Upper lobe of left lung (tissue), 6 donors: Measurements from ENCODE around the gene ISM2. TPM values are rescaled to one million over a fixed set of nuclear protein-coding genes. Genes with fewer than 3 reads are reported as not detected.
"Not testable (repeated sequence)": the region's sequence is repeated elsewhere in the genome, so short reads cannot be mapped to it uniquely, and the experiment has no call there.

Source experiments
- ATAC-seq, 2 donors: fragments of 200-7000 bp; cut with Tn5 transposase; one replicate each; pipeline ENCODE4 v1.9.1; 2022; ENCODE audit warnings: mild to moderate bottlenecking in 2 of 2, moderate library complexity in 2 of 2; ENCODE audit not compliant: low FRiP score in 2 of 2
- DNase-seq, 2 donors: peaks; one replicate each; pipeline ENCODE4 v3.0.0-alpha.2; 2019 to 2020
- H3K27ac ChIP-seq, 4 donors: fragments of 200-600 bp; sonication (generic); one replicate each; pipeline ENCODE4 v1.5.1; 2016 to 2019
- H3K27me3 ChIP-seq, 4 donors: fragments of 200-600 bp; sonication (generic); one replicate each; pipeline ENCODE4 v1.5.1; 2017 to 2019
- H3K36me3 ChIP-seq, 4 donors: fragments of 200-600 bp; sonication (generic); one replicate each; pipeline ENCODE4 v1.5.1; 2016 to 2019
- H3K4me1 ChIP-seq, 4 donors: fragments of 200-600 bp; sonication (generic); one replicate each; pipeline ENCODE4 v1.5.1; 2018 to 2019
- H3K4me3 ChIP-seq, 4 donors: fragments of 200-600 bp; sonication (generic); one replicate each; pipeline ENCODE4 v1.5.1; 2017 to 2019; ENCODE audit warnings: mild to moderate bottlenecking in 2 of 4, moderate library complexity in 1 of 4
- H3K9me3 ChIP-seq, 4 donors: fragments of 200-600 bp; sonication (generic); one replicate each; pipeline ENCODE4 v1.5.1; 2018 to 2019
- EP300 ChIP-seq, 4 donors: sonication (generic); formaldehyde crosslinking; IDR thresholded peaks; one replicate each; pipeline ENCODE4 v1.5.1; 2017; ENCODE audit warnings: antibody characterized with exemption in 4 of 4, control low read depth in 2 of 4
- POLR2A ChIP-seq, 4 donors: fragments of 450-650 bp; IDR thresholded peaks; one replicate each; pipeline ENCODE4 v1.5.1; 2016 to 2017; ENCODE audit warnings: antibody characterized with exemption in 4 of 4, mild to moderate bottlenecking in 2 of 4
- POLR2AphosphoS5 ChIP-seq, 2 donors: sonication (generic); formaldehyde crosslinking; IDR thresholded peaks; one replicate each; pipeline ENCODE4 v1.5.1; 2017; ENCODE audit warnings: antibody characterized with exemption in 2 of 2
- WGBS, 2 donors: methylation state at CpG; one replicate each; pipeline ENCODE4 v1.1.5; 2017 to 2018; 5-methylcytosine and 5-hydroxymethylcytosine counted together
- total RNA-seq, 6 donors: library from RNA; depleted of rRNA in 4 of 6; stranded (reverse); fragments of >200 nt in 4 of 6; gene quantifications; one replicate each; pipeline versions ENCODE4 v1.1.0 to v1.2.1, GENCODE V29; 2016 to 2021
- TF ChIP-seq, protein P1 (sequence below), 6 experiments: fragments of 450-650 bp in 4 of 6; fragments of 200-600 bp in 2 of 6; sonication (generic) in 2 of 6; IDR thresholded peaks; one replicate each; pipeline ENCODE4 v1.5.1; 2016 to 2019; ENCODE audit warnings: antibody characterized with exemption in 6 of 6
- donor health status: DM: no; HTN: no; CAD: no; lungs with moderate emphysema.
- donor health status: DM: no; HTN: yes; CAD: no; lungs with severe emphysema.

Gene ISM2
- total RNA-seq, result not detected

DNA sequence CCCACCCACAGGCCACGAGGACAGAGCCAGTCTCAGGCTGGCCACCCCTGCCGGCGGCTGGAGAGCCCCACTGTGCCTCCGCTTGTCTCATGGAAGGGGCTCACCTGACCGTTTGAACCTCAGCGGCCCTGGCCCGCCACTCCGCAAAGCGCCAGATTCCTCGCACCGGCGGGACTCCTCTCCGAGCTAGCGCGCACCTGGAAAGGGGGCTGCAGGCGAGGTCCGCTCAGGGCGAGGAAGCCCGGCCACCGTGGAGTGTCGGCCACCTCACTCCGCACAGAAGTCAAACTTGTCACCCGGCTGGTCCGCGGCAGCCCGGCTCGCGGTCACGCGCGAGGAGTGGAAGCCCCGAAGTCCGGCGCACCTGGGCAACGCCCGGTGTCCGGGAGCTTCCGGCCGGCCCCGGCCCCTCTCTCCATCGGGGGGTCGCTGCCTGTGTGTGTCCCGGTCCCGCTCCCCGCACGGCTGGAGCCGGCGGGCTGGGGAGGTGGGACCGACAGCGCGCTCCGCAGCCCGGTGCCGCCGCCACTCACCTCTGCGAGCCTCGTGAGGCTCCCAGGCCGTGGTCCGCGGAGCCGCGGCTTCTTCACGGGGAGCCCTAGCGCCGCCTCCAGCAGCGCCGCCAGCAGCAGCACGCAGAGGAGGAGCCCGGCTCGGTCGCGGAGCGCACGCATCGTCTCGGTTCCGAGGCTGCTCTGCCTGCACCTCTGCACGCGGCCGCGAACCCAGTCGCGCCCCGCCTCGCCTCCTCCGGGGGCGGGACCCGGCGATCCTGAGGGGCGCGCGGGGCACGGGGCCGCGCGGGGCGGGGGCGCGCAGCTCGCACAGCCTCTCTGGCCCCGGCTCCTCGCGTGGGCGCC, at the start of gene ISM2:
ISM2 (minus strand) TSS at position 697 of the 860 bp plus-strand sequence; CDS start at position 674, 23 bp downstream.
- Histone ChIP-seq H3K36me3 (no peaks in the 10 kb centered on the region), H3K27ac (no peak within 1 kb of the TSS), H3K4me3 (peak within 1 kb of the TSS; percentile 10 to 63 (median 56)), H3K9me3 (no peaks in the 10 kb centered on the region), H3K27me3 (peaks cover 0 to 23% (median 17%) of the 10 kb centered on the region in 4 donors), H3K4me1 (peaks cover 12 to 20% (median 15%) of the 10 kb centered on the region in 4 donors)
- WGBS, 2 donors, result 7 to 13% methylated on average over 12 to 45 of the region's 104 CpGs
- DNase-seq (peak; percentile 20 to 90), ATAC-seq (peak; percentile 31 to 70)
- no peak for TF ChIP-seq EP300 (IDR thresholded peaks at IDR 0.05)
- TF ChIP-seq POLR2AphosphoS5 (IDR thresholded peaks at IDR 0.05), result no peak
- TF ChIP-seq, protein P1, sequence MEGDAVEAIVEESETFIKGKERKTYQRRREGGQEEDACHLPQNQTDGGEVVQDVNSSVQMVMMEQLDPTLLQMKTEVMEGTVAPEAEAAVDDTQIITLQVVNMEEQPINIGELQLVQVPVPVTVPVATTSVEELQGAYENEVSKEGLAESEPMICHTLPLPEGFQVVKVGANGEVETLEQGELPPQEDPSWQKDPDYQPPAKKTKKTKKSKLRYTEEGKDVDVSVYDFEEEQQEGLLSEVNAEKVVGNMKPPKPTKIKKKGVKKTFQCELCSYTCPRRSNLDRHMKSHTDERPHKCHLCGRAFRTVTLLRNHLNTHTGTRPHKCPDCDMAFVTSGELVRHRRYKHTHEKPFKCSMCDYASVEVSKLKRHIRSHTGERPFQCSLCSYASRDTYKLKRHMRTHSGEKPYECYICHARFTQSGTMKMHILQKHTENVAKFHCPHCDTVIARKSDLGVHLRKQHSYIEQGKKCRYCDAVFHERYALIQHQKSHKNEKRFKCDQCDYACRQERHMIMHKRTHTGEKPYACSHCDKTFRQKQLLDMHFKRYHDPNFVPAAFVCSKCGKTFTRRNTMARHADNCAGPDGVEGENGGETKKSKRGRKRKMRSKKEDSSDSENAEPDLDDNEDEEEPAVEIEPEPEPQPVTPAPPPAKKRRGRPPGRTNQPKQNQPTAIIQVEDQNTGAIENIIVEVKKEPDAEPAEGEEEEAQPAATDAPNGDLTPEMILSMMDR (IDR thresholded peaks at IDR 0.05), result no peak
- no peak for TF ChIP-seq POLR2A (IDR thresholded peaks at IDR 0.05)

DNA sequence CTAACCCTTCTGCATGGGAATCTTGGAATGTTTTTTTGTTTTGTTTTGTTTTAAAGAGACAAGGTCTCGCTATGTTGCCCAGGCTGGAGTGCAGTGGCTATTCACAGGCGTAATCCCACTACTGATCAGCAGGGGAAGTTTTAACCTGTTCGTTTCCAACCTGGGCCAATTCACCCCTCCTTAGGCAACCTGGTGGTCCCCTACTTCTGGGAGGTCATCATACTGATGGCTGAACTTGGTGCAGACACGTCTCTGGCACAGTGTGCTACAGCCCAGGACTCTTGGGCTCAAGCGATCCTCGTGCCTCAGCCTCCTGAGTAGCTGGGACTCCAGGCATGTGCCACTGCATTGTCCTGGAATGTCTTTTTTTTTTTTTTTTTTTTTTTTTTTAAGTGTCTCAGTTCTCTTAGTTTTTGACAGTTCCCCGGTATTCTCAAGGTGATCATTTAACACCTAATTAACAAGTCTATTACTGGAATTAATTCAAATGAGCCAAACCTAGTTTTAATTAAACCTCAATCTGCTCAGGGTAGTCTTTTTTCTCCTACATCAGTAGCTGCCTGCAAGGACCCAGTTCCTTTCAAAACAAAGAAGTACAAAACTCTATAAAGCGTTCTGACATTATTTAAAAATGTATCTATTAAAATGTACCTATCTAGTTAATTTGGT, 49.0 kb upstream of the ISM2 start:
- H3K4me1 ChIP-seq, result peaks cover 4 to 6% (median 6%) of the 10 kb centered on the region in 4 donors
- ATAC-seq (no peak), DNase-seq (no peak)
- TF ChIP-seq EP300 (IDR thresholded peaks at IDR 0.05) (no peak), POLR2AphosphoS5 (IDR thresholded peaks at IDR 0.05) (no peak), POLR2A (IDR thresholded peaks at IDR 0.05) (no peak)
- TF ChIP-seq, protein P1 (IDR thresholded peaks at IDR 0.05), result no peak
- H3K27ac ChIP-seq, result no peak overlapping the region
- H3K9me3 ChIP-seq, result no peaks in the 10 kb centered on the region
- H3K27me3 ChIP-seq, result no peaks in the 10 kb centered on the region
- 84 to 95% methylated on average over 8 of the region's 8 CpGs for WGBS, 2 donors
- peaks cover 20 to 78% (median 45%) of the 10 kb centered on the region in 4 donors for H3K36me3 ChIP-seq
- no peak overlapping the region for H3K4me3 ChIP-seq

DNA sequence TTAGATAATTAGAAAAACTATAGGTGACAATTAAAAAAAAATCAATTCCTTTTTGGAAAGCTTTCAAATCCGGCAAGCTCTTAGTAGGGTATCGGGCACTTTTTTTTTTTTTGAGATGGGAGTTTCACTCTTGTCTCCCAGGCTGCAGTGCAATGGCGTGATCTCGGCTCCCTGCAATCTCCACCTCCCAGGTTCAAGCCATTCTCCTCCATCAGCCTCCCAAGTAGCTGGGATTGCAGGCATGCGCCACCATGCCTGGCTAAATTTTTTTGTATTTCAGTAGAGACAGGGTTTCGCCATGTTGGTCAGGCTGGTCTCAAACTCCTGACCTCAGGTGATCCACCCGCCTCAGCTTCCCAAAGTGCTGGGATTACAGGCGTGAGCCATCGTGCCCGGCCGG, 46.6 kb upstream of the ISM2 start:
- H3K36me3 ChIP-seq, result peaks cover 20 to 65% (median 34%) of the 10 kb centered on the region in 4 donors
- peaks cover 4 to 12% (median 7%) of the 10 kb centered on the region in 4 donors for H3K4me1 ChIP-seq
- ATAC-seq, H3K9me3 ChIP-seq, DNase-seq, H3K27me3 ChIP-seq, H3K27ac ChIP-seq, H3K4me3 ChIP-seq: not testable (repeated sequence)
- WGBS, 2 donors, result 97% methylated on average over 11 of the region's 11 CpGs

DNA sequence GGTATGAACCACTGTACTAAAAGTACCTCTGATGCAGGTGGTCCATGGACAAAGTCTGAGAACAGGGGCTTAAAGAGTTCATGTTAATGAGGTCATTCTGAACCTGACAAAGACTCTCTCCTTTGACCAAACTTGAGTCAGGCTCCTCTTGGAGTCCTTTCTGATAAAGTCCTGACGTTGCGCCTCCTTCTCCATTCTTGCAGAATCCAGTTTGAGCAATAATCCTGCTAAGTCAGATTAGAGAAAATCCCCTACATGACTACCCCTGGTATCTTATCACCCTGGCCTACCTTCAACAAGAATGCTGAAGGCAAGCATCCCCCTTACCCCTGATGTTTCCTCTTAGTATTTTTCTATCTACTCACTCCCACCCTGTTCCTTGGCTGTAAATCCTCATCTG, 46.0 kb upstream of the ISM2 start:
- Histone ChIP-seq H3K27me3 (no peaks in the 10 kb centered on the region), H3K4me1 (peaks cover 4 to 12% (median 7%) of the 10 kb centered on the region in 4 donors), H3K9me3 (no peaks in the 10 kb centered on the region), H3K4me3 (no peak overlapping the region), H3K36me3 (peaks cover 14 to 65% (median 30%) of the 10 kb centered on the region in 4 donors), H3K27ac (no peak overlapping the region)
- DNase-seq, result no peak
- no peak for ATAC-seq
- TF ChIP-seq POLR2AphosphoS5 (IDR thresholded peaks at IDR 0.05), result no peak
- no peak for TF ChIP-seq POLR2A (IDR thresholded peaks at IDR 0.05)
- TF ChIP-seq EP300 (IDR thresholded peaks at IDR 0.05), result no peak
- TF ChIP-seq, protein P1 (IDR thresholded peaks at IDR 0.05), result no peak
- 86 to 93% methylated on average over 2 of the region's 2 CpGs for WGBS, 2 donors

DNA sequence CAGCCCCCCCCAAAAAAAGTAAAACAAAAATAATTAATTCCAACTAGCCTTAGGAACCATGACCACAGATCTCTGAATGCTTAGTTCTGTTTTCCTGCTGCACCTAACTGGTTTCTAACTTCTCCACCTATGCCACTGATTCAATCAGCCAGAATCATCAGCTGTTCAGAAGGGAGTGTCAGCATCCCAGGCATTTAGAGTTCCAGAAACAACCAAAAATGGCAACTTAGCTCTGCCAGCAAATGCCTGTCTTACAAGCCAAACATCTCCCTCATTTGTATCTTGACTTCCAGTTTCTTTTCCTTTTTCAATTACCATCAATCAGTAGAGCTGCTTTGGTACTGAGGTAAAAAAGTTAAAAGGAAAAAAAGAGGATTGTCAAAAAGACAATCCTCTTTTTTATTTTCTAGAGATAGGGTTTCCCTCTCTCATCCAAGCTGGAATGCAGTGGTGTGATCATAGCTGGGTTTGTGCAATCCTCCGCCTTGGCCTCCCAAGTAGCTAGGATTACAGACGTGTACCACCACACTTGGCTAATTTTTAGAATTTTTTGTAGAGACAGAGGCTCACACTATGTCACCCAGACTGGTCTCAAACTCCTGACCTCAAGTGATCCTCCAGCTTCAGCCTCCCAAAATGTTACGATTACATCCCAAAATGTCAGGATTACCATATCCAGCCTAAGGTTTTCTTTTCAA, 45.2 kb upstream of the ISM2 start:
- peaks cover 7 to 57% (median 23%) of the 10 kb centered on the region in 4 donors for H3K36me3 ChIP-seq
- no peak overlapping the region for H3K27ac ChIP-seq
- no peak overlapping the region for H3K4me3 ChIP-seq
- 88 to 97% methylated on average over 3 of the region's 3 CpGs for WGBS, 2 donors
- no peak for ATAC-seq
- no peaks in the 10 kb centered on the region for H3K27me3 ChIP-seq
- no peak for DNase-seq
- TF ChIP-seq EP300 (IDR thresholded peaks at IDR 0.05), result no peak
- no peak for TF ChIP-seq POLR2A (IDR thresholded peaks at IDR 0.05)
- peaks cover 4 to 12% (median 7%) of the 10 kb centered on the region in 4 donors for H3K4me1 ChIP-seq
- no peaks in the 10 kb centered on the region for H3K9me3 ChIP-seq
